Measurements from ENCODE around the gene PARD6G. TPM values are rescaled to one million over a fixed set of nuclear protein-coding genes. Genes with fewer than 3 reads are reported as not detected.

Gene PARD6G
- polyA plus RNA-seq, 1 of the 3 experiments (the other 2 are of a cell fraction), result 4.3 TPM

- TF ChIP-seq TEAD4 (IDR thresholded peaks at IDR 0.05; ENCODE audit: borderline replicate concordance, insufficient read depth) (no peak), FOXM1 (IDR thresholded peaks at IDR 0.05; ENCODE audit: low read depth) (no peak), TCF12 (IDR thresholded peaks at IDR 0.05) (no peak)
Measured at GRCh38 chr18:80119111-80119510, 128.2 kb downstream of the PARD6G start (continued).

GRCh38 chr18:80115035-80115434 is 132.3 kb downstream of the PARD6G start:
- WGBS (ENCODE audit: low lambda C conversion rate), result 95% methylated on average over 4 of the region's 4 CpGs
- CTCF ChIA-PET, result no interaction called here
- DNase-seq, result no peak
- Histone ChIP-seq H3K4me2 (no peak overlapping the region), H3K36me3 (replicated peaks in 1 of 2; ENCODE audit: control insufficient read depth in 1 of 2, insufficient read depth in 2 of 2, low read length in 1 of 2) (peaks cover 28 to 35% of the 10 kb centered on the region in 2 experiments), H3K27ac (ENCODE audit: low read depth in 2 of 2, low read length in 1 of 2) (no peak overlapping the region), H3K27me3 (ENCODE audit: insufficient read depth) (no peaks in the 10 kb centered on the region), H3K9me3 (no peaks in the 10 kb centered on the region), H2AFZ (ENCODE audit: low read depth) (no peak overlapping the region), H3K79me2 (ENCODE audit: insufficient read depth) (peaks cover 100% of the 10 kb centered on the region), H3F3A (replicated peaks; ENCODE audit: insufficient read depth) (no peaks in the 10 kb centered on the region), H3K4me1 (ENCODE audit: control insufficient read depth in 1 of 2, insufficient read depth in 2 of 2, low read depth in 1 of 2, low read length in 1 of 2) (peaks cover 20 to 24% of the 10 kb centered on the region in 2 experiments; a peak in 3 of 4 replicates), H3K9me2 (no peaks in the 10 kb centered on the region), H3K4me3 (ENCODE audit: low read depth in 2 of 2, low read length in 1 of 2) (no peak overlapping the region), H4K20me1 (ENCODE audit: insufficient read depth) (peaks cover 77% of the 10 kb centered on the region), H3K9ac (no peak overlapping the region)
- TF ChIP-seq REST (IDR thresholded peaks at IDR 0.05; ENCODE audit: low read depth, low read length) (no peak), FOXM1 (IDR thresholded peaks at IDR 0.05; ENCODE audit: low read depth) (no peak), GATA2 (CRISPR knock-in tag; IDR thresholded peaks at IDR 0.05) (no peak), PBX3 (IDR thresholded peaks at IDR 0.05) (no peak), POLR2AphosphoS5 (IDR thresholded peaks at IDR 0.05; ENCODE audit: low read depth, low read length) (no peak), USF2 (IDR thresholded peaks at IDR 0.05; ENCODE audit: borderline replicate concordance, low read depth, low read length) (no peak), EP300 (IDR thresholded peaks at IDR 0.05; ENCODE audit: borderline replicate concordance in 1 of 2, low read depth in 1 of 2, low read length in 1 of 2) (no peak), SIN3A (IDR thresholded peaks at IDR 0.05; ENCODE audit: borderline replicate concordance, low read depth, low read length) (no peak), RXRA (IDR thresholded peaks at IDR 0.05; ENCODE audit: borderline replicate concordance, low read depth) (no peak), ELF1 (IDR thresholded peaks at IDR 0.05) (no peak), GABPA (IDR thresholded peaks at IDR 0.05; ENCODE audit: low read depth) (no peak), ZBTB33 (IDR thresholded peaks at IDR 0.05; ENCODE audit: borderline replicate concordance, low read depth) (no peak), TCF12 (IDR thresholded peaks at IDR 0.05) (no peak), USF1 (IDR thresholded peaks at IDR 0.05; ENCODE audit: borderline replicate concordance, low read depth) (no peak), TAF1 (IDR thresholded peaks at IDR 0.05; ENCODE audit: borderline replicate concordance, low read depth, low read length) (no peak), FOSL2 (IDR thresholded peaks at IDR 0.05; ENCODE audit: borderline replicate concordance, low read depth) (no peak), CHD2 (IDR thresholded peaks at IDR 0.05; ENCODE audit: low read length, partially characterized antibody) (no peak)
- POLR2A ChIA-PET, result no interaction called here

Measured in SK-N-SH (cell line).